NCI-H446 treated with DMSO at 0.1 percent for 48 hours (cell line): ENCODE results near the gene MGAT1.
"Not testable (repeated sequence)": the region's sequence is repeated elsewhere in the genome, so short reads cannot be mapped to it uniquely, and the experiment has no call there.

ENCODE experiments used
- DNase-seq: peaks from one replicate; lab custom pipeline; 2025; lab: John Stamatoyannopoulos, UW

Gene MGAT1

GRCh38 chr5:180802325-180803180, at the start of gene MGAT1:
TSS of gene MGAT1 (minus strand) at chr5:180802806. CDS start at chr5:180792971, 9,835 bp downstream.
- DNase-seq = peak; percentile 17

GRCh38 chr5:180850434-180851078, 48.0 kb upstream of the MGAT1 start:
- no peak for DNase-seq

GRCh38 chr5:180849827-180850226, 47.2 kb upstream of the MGAT1 start:
- no peak for DNase-seq

GRCh38 chr5:180848878-180849277, 46.3 kb upstream of the MGAT1 start:
- DNase-seq = no peak

- no peak for DNase-seq
Measured at GRCh38 chr5:180848265-180848664, 45.7 kb upstream of the MGAT1 start.

GRCh38 chr5:180847026-180847425, 44.4 kb upstream of the MGAT1 start:
- DNase-seq = no peak

- DNase-seq = no peak
Measured at GRCh38 chr5:180844858-180845257, 42.3 kb upstream of the MGAT1 start.

GRCh38 chr5:180844432-180844831, 41.8 kb upstream of the MGAT1 start:
- DNase-seq = no peak

GRCh38 chr5:180839935-180840334, 37.3 kb upstream of the MGAT1 start:
- no peak for DNase-seq

- DNase-seq = no peak
Measured at GRCh38 chr5:180839227-180839626, 36.6 kb upstream of the MGAT1 start.

- no peak for DNase-seq
Measured at GRCh38 chr5:180837478-180837877, 34.9 kb upstream of the MGAT1 start.

- DNase-seq = no peak
Measured at GRCh38 chr5:180832638-180833068, 30.0 kb upstream of the MGAT1 start.

GRCh38 chr5:180831139-180832093, 28.8 kb upstream of the MGAT1 start:
- peak; percentile 9 for DNase-seq

- peak; percentile 11 for DNase-seq
Measured at GRCh38 chr5:180830253-180831138, 27.9 kb upstream of the MGAT1 start.

GRCh38 chr5:180829726-180830125, 27.1 kb upstream of the MGAT1 start:
- DNase-seq = no peak

GRCh38 chr5:180828756-180829531, 26.3 kb upstream of the MGAT1 start:
- not testable (repeated sequence) for DNase-seq

- DNase-seq = not testable (repeated sequence)
Measured at GRCh38 chr5:180827374-180827773, 24.8 kb upstream of the MGAT1 start.

- no peak for DNase-seq
Measured at GRCh38 chr5:180825768-180826525, 23.3 kb upstream of the MGAT1 start.

- DNase-seq = no peak
Measured at GRCh38 chr5:180824630-180825476, 22.2 kb upstream of the MGAT1 start.
